Testis (tissue), 3 donors: ENCODE data around the gene POU6F2. TPM values are rescaled to one million over a fixed set of nuclear protein-coding genes. Genes with fewer than 3 reads are reported as not detected.

Source experiments
- DNase-seq: peaks from one replicate; pipeline ENCODE4 v3.0.0-alpha.2; 2019
- H3K27ac ChIP-seq, 2 donors: fragments of 200-600 bp; sonication (generic); one replicate each; pipeline ENCODE4 v1.5.1; 2019
- H3K27me3 ChIP-seq: fragments of 200-600 bp; sonication (generic); one replicate; pipeline ENCODE4 v1.5.1; 2019
- H3K36me3 ChIP-seq: fragments of 200-600 bp; sonication (generic); one replicate; pipeline ENCODE4 v1.5.1; 2017; ENCODE audit warnings: low read depth; ENCODE audit errors: missing control alignments
- H3K4me1 ChIP-seq: fragments of 200-600 bp; sonication (generic); one replicate; pipeline ENCODE4 v1.5.1; 2019
- H3K4me3 ChIP-seq, 2 donors: fragments of 200-600 bp; sonication (generic); one replicate each; pipeline ENCODE4 v1.5.1; 2017 to 2019
- H3K9me3 ChIP-seq: fragments of 200-600 bp; sonication (generic); one replicate; pipeline ENCODE4 v1.5.1; 2017
- CTCF ChIP-seq, 3 experiments: fragments of 450-650 bp in 2 of 3; fragments of 200-600 bp in 1 of 3; sonication (generic) in 1 of 3; IDR thresholded peaks; one replicate each; pipeline ENCODE4 v1.5.1; 2016 to 2019; ENCODE audit warnings: antibody characterized with exemption in 3 of 3, mild to moderate bottlenecking in 2 of 3, moderate library complexity in 1 of 3
- POLR2A ChIP-seq: fragments of 450-650 bp; IDR thresholded peaks from one replicate; pipeline ENCODE4 v1.6.1; 2017; ENCODE audit warnings: antibody characterized with exemption, mild to moderate bottlenecking, moderate library complexity
- WGBS, 2 donors: methylation state at CpG; one replicate each; pipeline ENCODE4 v1.1.5; 2018; 5-methylcytosine and 5-hydroxymethylcytosine counted together
- intact Hi-C: fragments of 100-400 bp; cut with DNase I; formaldehyde crosslinking; loops from one replicate; pipeline ENCODE4 v1.15.1; 2023; ENCODE audit warnings: low total_unique reads
- polyA plus RNA-seq: library from polyadenylated mRNA; stranded (reverse); fragments of 350-450 nt; fragmentation: Illumina TruSeq; extraction: RNeasy Lipid Tissue Mini Kit (QIAGEN cat#74804); gene quantifications from one replicate; pipeline ENCODE4 v1.2.3, GENCODE V29; 2014; ENCODE audit warnings: low read depth, low replicate concordance; ENCODE audit not compliant: insufficient read depth
- total RNA-seq, 2 donors: library from RNA; depleted of rRNA; stranded (reverse); fragments of >200 nt; gene quantifications; one replicate each; pipeline ENCODE4 v1.2.3, GENCODE V29; 2016

POU6F2 gene
- total and polyA plus RNA-seq, 3 donors from 2014 or later, result 1.3 to 3.4 (median 1.7) TPM

DNA sequence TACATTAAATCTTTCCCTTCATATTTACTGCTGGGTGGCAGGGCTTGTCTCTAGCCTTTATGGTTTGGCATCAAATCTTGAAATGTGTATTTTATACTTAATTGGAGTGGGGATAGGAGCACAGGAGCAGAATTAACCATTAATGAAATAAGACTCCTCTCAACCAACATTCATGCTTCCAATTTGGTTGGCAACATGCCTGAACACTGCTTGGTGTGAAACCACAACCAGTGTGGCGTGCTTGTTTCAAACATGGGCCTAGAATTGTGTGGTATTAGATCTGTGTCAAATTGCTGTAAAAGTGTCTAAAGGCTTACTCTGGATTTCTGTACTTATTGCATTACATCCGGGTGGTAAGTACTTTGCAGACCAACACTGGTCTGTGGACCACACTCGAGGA lies 43.7 kb upstream of the POU6F2 start:
- TF ChIP-seq POLR2A (no peak), CTCF (IDR thresholded peaks at IDR 0.05) (no peak)
- 97 to 100% methylated on average over 3 of the region's 3 CpGs for WGBS, 2 donors
- intact Hi-C loops, result no loop called here

GRCh38 chr7:38934536-38934935 lies 43.2 kb upstream of the POU6F2 start:
- no peaks in the 10 kb centered on the region for H3K4me1 ChIP-seq
- intact Hi-C loops, result no loop called here
- H3K36me3 ChIP-seq, result no peaks in the 10 kb centered on the region
- 92 to 95% methylated on average over 10 of the region's 10 CpGs for WGBS, 2 donors
- H3K4me3 ChIP-seq, result no peak overlapping the region
- H3K27ac ChIP-seq, result no peak overlapping the region
- no peaks in the 10 kb centered on the region for H3K9me3 ChIP-seq
- DNase-seq, result no peak
- TF ChIP-seq CTCF (IDR thresholded peaks at IDR 0.05) (no peak), POLR2A (no peak)
- no peaks in the 10 kb centered on the region for H3K27me3 ChIP-seq

More for the DNA sequence above, 43.7 kb upstream of the POU6F2 start:
- H3K36me3 ChIP-seq, result no peaks in the 10 kb centered on the region
- no peaks in the 10 kb centered on the region for H3K9me3 ChIP-seq
- H3K4me3 ChIP-seq, result no peak overlapping the region
- no peak for DNase-seq
- no peaks in the 10 kb centered on the region for H3K4me1 ChIP-seq
- H3K27me3 ChIP-seq, result no peaks in the 10 kb centered on the region
- no peak overlapping the region for H3K27ac ChIP-seq

DNA sequence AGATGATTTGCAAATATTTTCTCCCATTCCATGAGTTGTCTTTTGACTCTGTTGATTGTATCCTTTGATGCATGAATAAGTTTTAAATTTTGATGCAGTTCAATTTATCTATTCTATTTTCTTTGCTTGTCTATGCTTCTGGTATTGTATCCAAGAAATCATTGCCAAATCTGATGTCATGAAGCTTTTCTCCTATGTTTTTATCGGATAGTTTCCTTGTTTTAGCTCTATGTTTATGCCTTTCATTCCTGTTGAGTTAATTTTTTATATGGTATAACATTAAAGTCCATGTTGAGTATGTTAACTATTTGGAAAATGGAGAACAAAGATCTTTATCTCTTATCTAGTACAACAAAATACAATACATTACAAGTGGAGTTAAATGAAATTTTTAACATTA lies 41.1 kb upstream of the POU6F2 start:
- no peak for DNase-seq
- Histone ChIP-seq H3K4me1 (no peaks in the 10 kb centered on the region), H3K36me3 (no peaks in the 10 kb centered on the region), H3K27me3 (no peaks in the 10 kb centered on the region), H3K27ac (no peak overlapping the region), H3K4me3 (no peak overlapping the region), H3K9me3 (no peaks in the 10 kb centered on the region)
- WGBS, 2 donors, result 97 to 100% methylated on average over 1 of the region's 1 CpG
- intact Hi-C loops, result no loop called here
- TF ChIP-seq POLR2A (no peak), CTCF (IDR thresholded peaks at IDR 0.05) (no peak)

DNA sequence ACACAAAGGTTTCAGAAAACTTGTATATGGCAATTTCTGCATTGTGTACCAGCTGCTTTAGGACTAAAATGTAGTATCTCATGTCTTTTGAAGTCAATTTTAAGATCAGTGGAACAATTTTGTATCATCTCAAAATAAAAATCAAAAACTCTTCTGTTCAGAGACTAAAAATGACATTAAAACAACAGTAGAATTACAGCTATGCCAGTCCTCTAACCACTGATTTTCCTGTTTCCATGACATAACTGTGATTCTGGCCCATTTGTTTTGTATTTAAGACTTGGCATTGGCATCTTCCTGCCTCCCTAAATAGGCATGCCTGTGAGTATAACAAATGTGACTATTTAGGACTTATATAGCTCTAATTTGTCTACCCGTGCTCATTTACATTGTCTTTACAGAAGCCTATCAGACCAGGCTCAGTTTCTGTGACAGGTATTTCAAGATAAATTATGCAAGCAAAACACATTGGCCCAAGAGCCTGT lies 39.7 kb upstream of the POU6F2 start:
- Histone ChIP-seq H3K4me1 (peaks cover 3% of the 10 kb centered on the region), H3K36me3 (no peaks in the 10 kb centered on the region), H3K27me3 (no peaks in the 10 kb centered on the region), H3K9me3 (no peaks in the 10 kb centered on the region), H3K4me3 (no peak overlapping the region), H3K27ac (no peak overlapping the region)
- intact Hi-C loops, result no loop called here
- TF ChIP-seq POLR2A (no peak), CTCF (IDR thresholded peaks at IDR 0.05) (no peak)
- 48 to 53% methylated on average over 1 of the region's 1 CpG for WGBS, 2 donors
- no peak for DNase-seq

GRCh38 chr7:38938589-38938988 lies 39.1 kb upstream of the POU6F2 start:
- 76 to 78% methylated on average over 4 of the region's 4 CpGs for WGBS, 2 donors
- no peak for DNase-seq
- TF ChIP-seq CTCF (IDR thresholded peaks at IDR 0.05), result no peak
- no peak for TF ChIP-seq POLR2A
- intact Hi-C loops, result no loop called here
- H3K27ac ChIP-seq, result no peak overlapping the region
- H3K9me3 ChIP-seq, result no peaks in the 10 kb centered on the region
- no peak overlapping the region for H3K4me3 ChIP-seq
- peaks cover 3% of the 10 kb centered on the region for H3K4me1 ChIP-seq
- no peaks in the 10 kb centered on the region for H3K27me3 ChIP-seq
- no peaks in the 10 kb centered on the region for H3K36me3 ChIP-seq
